Lung (tissue), 12 donors: ENCODE data around the gene MROH9. TPM values are rescaled to one million over a fixed set of nuclear protein-coding genes. Genes with fewer than 3 reads are reported as not detected.

Experiments
- ATAC-seq: fragments of 200-7000 bp; cut with Tn5 transposase; one replicate; pipeline ENCODE4 v1.9.1; 2020; ENCODE audit warnings: moderate number of reproducible peaks; ENCODE audit not compliant: insufficient read depth, low FRiP score
- DNase-seq, 3 donors: peaks; one replicate each; pipeline ENCODE4 v3.0.0-alpha.2; 2013 to 2017
- H3K27ac ChIP-seq, 2 donors: one replicate each; pipeline ENCODE4 v1.5.1; 2013; ENCODE audit warnings: mild to moderate bottlenecking in 2 of 2, moderate library complexity in 2 of 2, control low read depth in 1 of 2, inconsistent platforms in 1 of 2, low read depth in 1 of 2, low read length in 1 of 2
- H3K27me3 ChIP-seq, 3 donors: one replicate each; pipeline ENCODE4 v1.5.1; 2013; ENCODE audit warnings: low read length in 2 of 3; ENCODE audit not compliant: control insufficient read depth in 3 of 3, insufficient read depth in 3 of 3
- H3K36me3 ChIP-seq, 4 donors: one replicate each; pipeline ENCODE4 v1.5.1; 2013; ENCODE audit warnings: low read length in 4 of 4, mild to moderate bottlenecking in 1 of 4, moderate library complexity in 1 of 4; ENCODE audit not compliant: control insufficient read depth in 4 of 4, insufficient read depth in 4 of 4
- H3K4me1 ChIP-seq, 5 donors: one replicate each; pipeline ENCODE4 v1.5.1; 2013; ENCODE audit warnings: low read length in 5 of 5, mild to moderate bottlenecking in 2 of 5, moderate library complexity in 1 of 5; ENCODE audit not compliant: control insufficient read depth in 5 of 5, insufficient read depth in 5 of 5
- H3K4me3 ChIP-seq: one replicate; pipeline ENCODE4 v1.5.1; 2013; ENCODE audit warnings: mild to moderate bottlenecking, control low read depth, moderate library complexity
- H3K9ac ChIP-seq, 2 donors: one replicate each; pipeline ENCODE4 v1.5.1; 2013; ENCODE audit warnings: low read length in 2 of 2, control low read depth in 1 of 2; ENCODE audit not compliant: insufficient read depth in 1 of 2
- H3K9me3 ChIP-seq, 4 donors: one replicate each; pipeline ENCODE4 v1.5.1; 2013; ENCODE audit warnings: low read length in 3 of 4, mild to moderate bottlenecking in 1 of 4, moderate library complexity in 1 of 4; ENCODE audit not compliant: control insufficient read depth in 4 of 4, insufficient read depth in 3 of 4
- CTCF ChIP-seq: IDR thresholded peaks from 2 replicates; pipeline ENCODE4 v1.5.1; 2012; ENCODE audit warnings: mild to moderate bottlenecking; ENCODE audit errors: control extremely low read depth, extremely low read depth
- WGBS, 2 donors: extraction: QIAGEN DNeasy Blood & Tissue Kit; methylation state at CpG; one replicate each; pipeline ENCODE4 v1.1.7; 2013; 5-methylcytosine and 5-hydroxymethylcytosine counted together
- polyA plus RNA-seq, 2 donors: library from polyadenylated mRNA; stranded (reverse); fragments of 200-250 nt; gene quantifications; one replicate each; pipeline ENCODE4 v1.2.1, GENCODE V29; 2013
- total RNA-seq, 2 donors: library from RNA; depleted of rRNA in 1 of 2; stranded (reverse); fragments of >200 nt in 1 of 2; gene quantifications; one replicate each; pipeline ENCODE4 v1.2.1, GENCODE V29; 2014 to 2021
- donor health status: control.
- donor health status: control.
- donor health status: Bipolar disorder and iron deficiency.
- donor health status: healthy.
- donor health status: DM: yes; HTN: yes; CAD: no.

MROH9 gene
- total and polyA plus RNA-seq, 4 donors: 0.49 to 11.6 (median 2.1) TPM

GRCh38 chr1:170929412-170929834, 5.9 kb upstream of the MROH9 start:
- H3K4me1 ChIP-seq: peaks cover 0 to 4% (median 2%) of the 10 kb centered on the region in 5 donors
- no peaks in the 10 kb centered on the region for H3K9me3 ChIP-seq
- TF ChIP-seq CTCF: no peak
- no peak for ATAC-seq
- DNase-seq: no peak
- no peak overlapping the region for H3K4me3 ChIP-seq
- WGBS, 2 donors: 46 to 71% methylated on average over 4 of the region's 4 CpGs
- H3K9ac ChIP-seq: no peak overlapping the region
- peak overlapping the region in 1 of 2 donors; percentile 9 for H3K27ac ChIP-seq
- no peaks in the 10 kb centered on the region for H3K36me3 ChIP-seq
- H3K27me3 ChIP-seq: no peaks in the 10 kb centered on the region

GRCh38 chr1:170929835-170930554, 5.3 kb upstream of the MROH9 start:
- H3K27ac ChIP-seq: peak overlapping the region in 1 of 2 donors; percentile 9
- H3K27me3 ChIP-seq: no peaks in the 10 kb centered on the region
- H3K9ac ChIP-seq: peak overlapping the region in 1 of 2 donors; percentile 34
- ATAC-seq (peak; percentile 86), DNase-seq (peak; percentile 34 to 74 (median 73))
- peak; percentile 56 for TF ChIP-seq CTCF
- WGBS, 2 donors: 11 to 25% methylated on average over 7 of the region's 7 CpGs
- no peaks in the 10 kb centered on the region for H3K36me3 ChIP-seq
- no peaks in the 10 kb centered on the region for H3K9me3 ChIP-seq
- H3K4me1 ChIP-seq: peaks cover 0 to 4% (median 2%) of the 10 kb centered on the region in 5 donors
- no peak overlapping the region for H3K4me3 ChIP-seq

GRCh38 chr1:170931650-170932049, 3.7 kb upstream of the MROH9 start:
- no peaks in the 10 kb centered on the region for H3K36me3 ChIP-seq
- 87 to 93% methylated on average over 2 of the region's 2 CpGs for WGBS, 2 donors
- DNase-seq: no peak
- no peaks in the 10 kb centered on the region for H3K27me3 ChIP-seq
- H3K9ac ChIP-seq: no peak overlapping the region
- peak overlapping the region in 1 of 2 donors; percentile 47 for H3K27ac ChIP-seq
- H3K4me1 ChIP-seq: peaks cover 0 to 4% (median 2%) of the 10 kb centered on the region in 5 donors
- no peak overlapping the region for H3K4me3 ChIP-seq
- H3K9me3 ChIP-seq: no peaks in the 10 kb centered on the region
- TF ChIP-seq CTCF: no peak
- ATAC-seq: no peak

GRCh38 chr1:170932236-170932635, 3.1 kb upstream of the MROH9 start:
- no peak for TF ChIP-seq CTCF
- Histone ChIP-seq H3K4me3 (no peak overlapping the region), H3K4me1 (peaks cover 0 to 4% (median 2%) of the 10 kb centered on the region in 5 donors), H3K9me3 (no peaks in the 10 kb centered on the region), H3K27ac (peak overlapping the region in 1 of 2 donors; percentile 47), H3K27me3 (no peaks in the 10 kb centered on the region), H3K36me3 (no peaks in the 10 kb centered on the region), H3K9ac (no peak overlapping the region)
- no peak for ATAC-seq
- DNase-seq: no peak
- WGBS, 2 donors: 72 to 90% methylated on average over 3 of the region's 3 CpGs
